ENCODE measurements around the gene MTX1.
"Not testable (repeated sequence)": the region's sequence is repeated elsewhere in the genome, so short reads cannot be mapped to it uniquely, and the experiment has no call there.

MTX1 gene

DNA sequence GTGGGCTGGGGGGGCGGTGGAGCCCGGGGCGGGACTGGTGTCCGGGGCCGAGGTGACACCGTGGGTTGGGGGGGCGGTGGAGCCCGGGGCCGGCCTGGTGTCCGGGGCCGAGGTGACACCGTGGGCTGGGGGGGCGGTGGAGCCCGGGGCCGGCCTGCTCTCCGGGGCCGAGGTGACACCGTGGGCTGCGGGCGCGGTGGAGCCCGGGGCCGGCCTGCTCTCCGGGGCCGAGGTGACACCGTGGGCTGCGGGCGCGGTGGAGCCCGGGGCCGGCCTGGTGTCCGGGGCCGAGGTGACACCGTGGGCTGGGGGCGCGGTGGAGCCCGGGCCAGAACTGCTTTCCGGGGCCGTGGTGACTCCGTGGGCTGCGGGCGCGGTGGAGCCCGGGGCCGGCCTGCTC lies 18.6 kb upstream of the MTX1 start:
- not testable (repeated sequence) for DNase-seq

DNA sequence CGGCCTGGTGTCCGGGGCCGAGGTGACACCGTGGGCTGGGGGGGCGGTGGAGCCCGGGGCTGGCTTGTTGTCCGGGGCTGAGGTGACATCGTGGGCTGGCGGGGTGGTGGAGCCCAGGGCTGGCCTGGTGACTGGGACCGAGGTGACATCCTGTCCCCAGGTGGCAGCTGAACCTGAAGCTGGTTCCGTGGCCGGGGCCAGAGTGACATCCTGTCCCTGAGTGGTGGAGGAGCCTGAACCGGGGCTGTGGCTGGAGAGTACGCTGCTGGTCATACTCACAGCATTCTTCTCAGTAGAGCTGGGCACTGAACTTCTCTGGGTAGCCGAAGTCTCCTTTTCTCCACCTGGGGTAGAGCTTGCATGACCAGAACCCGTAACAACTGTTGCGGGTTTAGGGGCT lies 16.6 kb upstream of the MTX1 start:
- no peak for DNase-seq

DNA sequence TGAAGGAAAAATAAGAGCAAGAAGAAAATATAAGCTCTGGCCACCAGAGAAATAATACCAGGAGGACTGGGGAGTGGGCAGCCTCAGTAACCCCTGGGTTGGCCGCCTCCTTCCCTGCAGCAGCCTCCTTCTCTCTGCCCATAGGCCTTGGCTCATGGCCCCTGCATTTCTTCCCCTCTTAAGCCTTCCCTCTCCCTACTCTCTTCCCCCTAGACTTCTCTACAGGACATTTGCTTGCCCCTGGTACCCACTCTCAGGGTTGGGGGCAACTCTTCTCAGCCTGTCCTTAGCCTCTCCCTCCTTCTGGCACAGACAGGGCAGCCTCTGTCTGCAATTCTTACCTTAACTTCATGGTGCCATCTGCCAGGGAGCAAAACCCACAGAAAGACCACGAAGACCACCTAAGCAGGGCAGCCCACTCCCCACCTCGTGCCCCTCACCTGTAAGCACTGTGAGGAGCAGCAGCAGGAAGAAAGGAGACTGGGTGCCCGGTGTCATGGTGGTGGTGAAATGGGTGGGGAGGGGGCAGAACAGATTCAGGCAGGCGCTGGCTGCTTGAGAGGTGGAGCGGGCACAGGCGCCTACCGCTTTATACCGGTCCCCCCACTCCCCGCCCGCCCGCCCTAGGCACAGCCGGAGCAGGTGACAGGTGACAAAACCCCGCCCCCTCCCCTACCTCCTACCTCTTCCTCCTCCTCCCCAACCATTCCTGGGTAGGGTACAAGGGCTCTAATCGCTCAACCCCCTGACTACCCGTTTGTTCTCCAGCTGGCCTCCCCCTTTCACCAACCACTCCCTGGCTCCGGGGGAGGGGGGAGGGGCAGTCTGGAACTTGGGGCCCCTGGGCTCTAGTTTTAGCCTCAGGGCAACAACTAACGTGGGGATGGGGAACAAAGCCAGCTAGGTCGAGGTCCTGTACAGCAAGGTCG lies 15.9 kb upstream of the MTX1 start:
- peak; percentile 15 for DNase-seq

DNA sequence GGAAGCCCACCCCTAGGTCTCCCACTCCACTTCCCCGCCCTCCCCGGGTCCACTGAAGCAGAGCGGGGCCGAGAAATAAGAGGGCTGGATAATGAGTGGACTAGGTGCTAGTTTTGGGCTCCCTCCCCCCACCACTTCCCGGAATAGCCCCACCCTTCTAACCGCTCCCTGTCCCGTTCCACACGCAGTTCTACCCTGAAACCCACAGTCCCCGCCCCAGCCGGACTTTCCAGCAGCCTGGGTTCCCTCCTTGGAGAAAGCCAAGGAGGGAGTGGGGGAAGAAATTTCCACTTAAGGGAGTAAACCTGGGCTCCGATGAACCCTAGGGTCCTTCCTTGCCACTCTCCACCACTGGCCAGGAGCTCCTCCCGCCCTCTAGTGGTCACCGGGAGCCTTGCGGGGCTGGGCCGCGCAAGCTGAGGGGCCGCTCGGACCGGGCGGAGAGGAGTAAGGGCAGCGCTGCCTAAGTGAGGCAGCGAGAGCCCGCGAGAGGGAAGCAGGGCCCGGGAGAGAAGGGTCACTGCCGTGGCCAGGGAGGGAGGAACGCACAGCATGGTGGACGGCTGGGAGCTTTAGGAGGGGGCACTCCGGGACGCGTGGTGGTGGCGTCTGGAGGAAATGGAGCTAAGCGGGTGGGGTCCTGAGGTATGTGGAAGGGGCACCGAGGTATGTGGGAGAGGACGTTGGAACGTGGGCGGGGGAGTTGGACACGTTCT lies 15.1 kb upstream of the MTX1 start:
- DNase-seq, result peak; percentile 88

DNA sequence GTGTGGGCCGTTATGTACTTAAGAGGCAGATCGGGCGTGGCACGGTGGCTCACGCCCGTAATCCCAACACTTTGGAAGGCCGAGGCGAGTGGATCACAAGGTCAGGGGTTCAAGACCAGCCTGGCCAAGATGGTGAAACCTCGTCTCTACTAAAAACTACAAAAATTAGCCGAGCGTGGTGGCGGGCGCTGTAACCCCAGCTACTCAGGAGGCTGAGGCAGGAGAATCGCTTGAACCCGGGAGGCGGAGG lies 14.6 kb upstream of the MTX1 start:
- not testable (repeated sequence) for DNase-seq

DNA sequence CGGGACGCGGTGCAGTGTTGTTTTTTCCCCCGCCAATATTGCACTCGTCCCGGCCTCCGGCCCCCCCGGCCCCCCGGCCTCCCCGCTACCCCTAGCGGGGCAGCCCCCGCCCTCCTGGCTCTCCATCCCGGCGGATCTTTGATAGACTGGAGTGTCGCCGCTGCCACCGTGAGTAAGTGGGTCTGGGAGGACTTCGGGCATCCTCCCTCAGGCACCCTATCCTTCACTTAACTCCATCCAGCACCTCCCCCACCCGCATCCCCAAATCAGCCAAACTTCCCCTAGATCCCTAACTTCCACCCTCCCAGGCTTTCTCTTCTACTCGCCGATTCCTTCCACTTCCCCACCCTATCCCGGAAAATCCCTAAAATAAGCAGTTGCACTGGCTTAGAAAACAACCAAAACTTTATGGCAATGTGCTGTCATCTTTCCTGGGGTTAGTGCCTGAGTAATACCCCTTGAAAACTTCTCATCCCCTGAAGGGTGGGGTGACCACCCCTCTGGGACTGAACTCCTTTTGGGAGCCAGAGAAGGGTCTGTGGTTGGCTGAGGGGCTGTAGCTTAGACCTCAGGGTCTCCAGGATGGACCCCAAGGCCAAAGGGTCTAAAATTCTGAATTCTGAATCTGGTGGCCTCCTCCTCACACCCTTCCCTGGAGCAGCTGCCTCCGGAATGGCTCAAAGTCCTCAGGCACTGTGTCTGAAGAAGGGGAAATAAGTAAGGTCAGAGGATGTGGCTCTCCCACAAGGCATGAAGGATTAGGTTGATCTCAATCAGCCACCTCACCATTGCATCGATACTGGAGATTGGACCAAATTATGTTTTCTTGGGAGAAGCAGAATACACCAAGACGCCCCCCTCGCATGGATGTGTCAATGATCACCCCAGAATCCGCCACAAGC lies 13.0 kb upstream of the MTX1 start:
- no peak for DNase-seq

DNA sequence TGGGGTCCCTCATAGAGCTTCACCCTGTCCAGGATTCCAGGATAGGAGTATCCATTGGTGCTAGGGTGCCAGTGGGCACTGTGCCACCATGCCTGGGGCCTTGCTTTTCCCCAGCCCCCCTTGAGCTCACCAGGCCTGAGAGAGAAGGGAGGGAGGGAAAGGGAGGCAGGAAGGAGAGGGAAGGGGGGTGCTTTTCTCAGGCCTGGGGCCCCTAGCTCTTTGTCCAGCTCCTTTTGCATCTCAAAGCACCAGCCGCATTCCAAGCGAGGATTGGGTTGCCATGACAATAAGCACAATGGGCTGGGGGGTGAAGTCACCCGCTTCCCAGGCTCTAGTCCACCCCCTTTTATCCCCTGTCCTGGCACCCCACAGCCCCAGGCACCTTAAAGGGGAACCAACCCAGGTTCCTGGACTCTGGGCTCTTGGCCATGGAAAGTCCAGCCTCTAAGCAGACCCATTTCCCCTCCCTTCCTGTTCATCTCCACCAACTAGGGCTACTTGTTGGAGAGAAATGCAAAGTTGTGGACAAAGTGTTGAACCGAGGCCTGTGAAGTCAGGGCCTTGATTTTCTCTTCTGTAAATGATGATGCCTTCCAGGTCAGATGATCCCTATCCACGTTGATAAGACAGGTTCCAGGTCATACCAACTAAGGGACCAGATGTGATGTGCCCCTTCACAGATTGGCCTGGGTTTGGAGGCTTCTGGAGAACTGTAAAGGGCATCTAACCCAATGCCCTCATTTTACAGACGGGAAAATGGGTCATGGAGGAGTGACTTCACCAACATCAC lies 12.2 kb upstream of the MTX1 start:
- DNase-seq, result no peak

DNA sequence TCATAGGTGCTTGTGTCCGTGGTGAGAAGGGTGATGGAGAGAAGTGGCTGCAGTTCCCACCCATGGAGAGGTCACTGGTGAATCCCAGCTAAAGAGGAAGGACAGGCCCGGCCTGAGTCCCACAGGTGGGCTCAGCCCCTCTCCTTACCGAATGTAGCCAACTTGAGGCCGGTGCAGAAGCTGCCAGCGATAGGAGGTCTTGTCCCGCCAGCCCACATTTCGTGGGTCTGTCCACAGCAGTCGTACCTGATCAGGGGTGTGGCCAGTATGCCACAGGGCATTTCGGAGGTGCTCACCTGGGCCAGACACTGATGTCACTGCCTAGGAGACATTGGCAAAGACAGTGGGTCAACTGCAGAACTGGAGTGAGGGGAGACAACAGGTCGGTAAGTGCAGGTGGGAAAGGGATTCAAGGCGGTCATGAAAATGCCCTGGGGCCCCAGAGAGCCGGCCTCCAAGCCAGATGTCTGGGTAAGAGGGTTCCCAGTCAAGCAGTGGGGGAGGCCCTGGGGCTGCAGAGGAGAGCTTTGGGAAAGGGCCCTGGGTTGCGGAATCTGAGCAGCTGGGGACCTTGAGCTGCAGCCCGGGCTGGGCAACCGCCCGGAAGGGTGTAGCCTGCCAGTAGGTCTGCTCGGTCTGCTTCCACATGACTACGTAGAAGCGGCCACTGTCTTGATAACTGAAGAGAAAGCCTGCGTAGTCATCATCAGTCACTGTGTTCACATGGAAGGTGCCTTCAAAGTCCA lies 11.4 kb upstream of the MTX1 start:
- no peak for DNase-seq

DNA sequence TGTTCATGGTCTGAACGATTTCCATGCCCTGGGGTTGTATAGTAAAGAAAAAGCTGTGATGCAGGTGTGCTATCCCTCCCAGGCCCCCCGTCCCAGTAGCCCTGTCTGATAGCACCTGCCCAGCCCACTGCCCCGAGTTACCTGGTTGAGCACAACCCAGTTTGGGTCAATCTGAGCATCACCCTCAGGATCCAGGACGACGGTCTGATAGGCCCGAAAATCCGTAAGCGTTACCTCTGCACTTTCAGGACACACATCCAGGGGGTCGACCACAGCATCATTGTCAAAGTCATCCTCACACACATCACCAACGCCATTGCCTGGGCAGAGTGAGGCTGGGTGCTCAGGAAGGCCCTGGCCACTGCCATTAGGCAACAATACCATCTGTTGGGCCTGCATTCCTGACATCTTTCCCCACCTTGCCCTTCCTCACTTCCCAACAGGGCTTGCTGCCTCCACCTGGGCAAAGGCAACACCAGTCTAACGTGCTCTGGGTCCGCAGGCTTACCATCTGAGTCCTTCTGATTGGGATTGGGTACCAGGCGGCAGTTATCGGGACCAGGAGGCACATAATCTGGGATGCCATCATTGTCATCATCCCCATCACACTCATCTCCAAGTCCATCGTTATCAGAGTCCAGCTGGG lies 10.5 kb upstream of the MTX1 start:
- no peak for DNase-seq

DNA sequence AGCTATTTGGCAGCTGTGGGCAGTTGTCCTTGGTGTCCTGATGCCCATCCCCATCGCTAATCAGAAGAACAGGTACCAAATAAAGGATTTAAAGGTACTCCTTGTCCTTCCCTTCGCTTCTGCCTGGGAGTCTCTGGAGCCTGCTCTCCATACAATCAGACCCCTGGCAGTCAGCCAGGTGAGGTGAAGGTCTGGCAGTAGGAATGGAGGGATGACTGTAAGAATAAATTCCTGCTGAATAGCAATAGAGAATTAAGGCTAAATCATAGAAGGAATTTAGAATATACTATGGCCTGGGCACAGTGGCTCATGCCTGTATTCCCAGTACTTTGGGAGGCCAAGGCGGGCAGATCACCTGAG lies 10.0 kb upstream of the MTX1 start:
- DNase-seq, result no peak

DNA sequence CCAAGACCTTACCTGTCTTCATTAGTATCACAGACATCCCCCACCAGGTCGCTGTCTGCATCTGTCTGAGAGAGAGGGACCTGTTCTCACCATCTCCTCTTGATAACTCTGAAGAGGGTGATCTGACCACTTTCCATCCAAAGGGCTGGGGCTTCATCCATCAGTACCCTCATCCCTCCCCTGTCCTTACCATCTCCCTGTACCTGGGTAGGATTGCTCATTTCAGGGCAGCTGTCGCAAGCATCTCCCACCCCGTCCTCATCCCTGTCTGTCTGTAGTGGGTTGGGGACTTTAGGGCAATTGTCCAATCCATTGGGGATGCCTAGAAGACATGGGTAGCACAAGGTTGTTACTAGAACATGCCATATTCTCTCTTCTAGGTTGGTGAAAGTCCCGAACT lies 8.7 kb upstream of the MTX1 start:
- DNase-seq, result no peak

DNA sequence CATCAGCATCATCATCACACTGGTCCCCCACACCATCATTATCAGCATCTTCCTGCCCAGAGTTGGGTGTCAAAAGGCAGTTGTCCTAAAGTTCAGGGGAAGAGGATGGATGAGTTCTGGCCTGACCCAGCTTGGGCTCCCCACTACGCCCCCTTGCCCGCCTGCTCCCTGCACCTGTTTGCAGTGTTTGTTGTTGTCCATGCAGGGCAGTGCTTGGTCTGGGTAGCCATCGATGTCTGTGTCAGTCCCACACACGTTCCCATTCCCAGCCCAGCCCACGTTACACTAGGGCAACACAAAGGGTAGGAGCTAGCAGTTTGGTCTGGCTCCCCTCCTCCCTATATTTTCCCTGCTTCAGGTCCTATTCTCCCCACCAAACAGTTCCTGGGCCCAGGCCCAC lies 7.6 kb upstream of the MTX1 start:
- DNase-seq, result no peak

DNA sequence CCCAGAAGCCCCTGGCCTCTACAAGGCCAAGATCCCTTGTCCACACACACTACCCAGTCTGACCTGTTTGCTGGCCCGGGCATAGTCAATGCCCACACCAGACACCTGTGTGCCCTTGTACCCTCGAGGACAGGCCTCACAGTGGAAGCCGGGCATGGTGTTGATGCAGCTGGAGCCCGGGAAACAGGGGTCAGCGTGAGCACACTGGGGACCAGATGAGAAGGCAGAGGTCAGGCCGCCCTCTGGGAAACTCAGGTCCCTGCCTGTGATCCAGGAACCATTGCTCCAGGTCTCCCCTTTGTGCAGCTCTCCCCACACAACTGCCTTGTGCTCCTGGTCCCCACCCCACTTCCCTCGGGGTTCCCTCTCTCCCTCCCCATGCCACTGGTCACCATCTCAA lies 6.3 kb upstream of the MTX1 start:
- DNase-seq, result no peak

DNA sequence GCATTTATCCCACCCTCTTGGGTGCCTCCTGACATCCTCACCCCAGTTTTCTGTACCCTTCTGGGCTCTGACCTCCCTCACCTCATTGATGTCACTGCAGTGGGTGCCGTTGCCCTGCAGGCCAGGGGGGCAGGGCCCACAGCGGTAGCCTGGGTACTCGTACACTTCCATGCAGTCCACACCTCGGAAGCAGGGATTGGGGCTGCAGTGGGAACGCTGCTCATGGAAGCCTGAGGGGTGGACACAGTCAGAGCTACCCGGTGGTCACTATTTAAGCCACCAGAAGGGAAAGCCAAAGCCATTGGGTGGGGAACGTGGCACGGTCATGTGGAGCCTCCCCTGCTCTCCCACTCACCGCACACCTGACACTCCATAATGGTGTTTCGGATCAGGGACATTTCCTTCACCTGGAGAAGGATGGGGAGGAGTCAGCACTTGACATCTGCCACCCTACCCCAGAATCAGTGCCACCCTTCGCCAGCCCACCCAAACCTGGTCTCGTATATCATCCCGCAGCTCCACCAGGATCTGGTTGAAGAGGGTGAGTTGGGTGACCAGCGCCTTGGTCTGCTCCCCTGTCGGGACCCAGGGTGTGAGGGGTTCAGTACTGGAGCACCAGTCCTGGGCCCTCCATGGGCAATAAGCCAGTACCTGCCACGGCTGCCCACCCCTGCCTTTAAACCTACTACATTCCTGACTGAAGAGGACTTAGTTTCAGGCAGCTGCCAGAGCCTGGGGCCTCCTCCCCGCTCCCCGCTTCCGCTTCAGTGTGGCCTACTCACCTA lies 5.6 kb upstream of the MTX1 start:
- DNase-seq, result no peak

DNA sequence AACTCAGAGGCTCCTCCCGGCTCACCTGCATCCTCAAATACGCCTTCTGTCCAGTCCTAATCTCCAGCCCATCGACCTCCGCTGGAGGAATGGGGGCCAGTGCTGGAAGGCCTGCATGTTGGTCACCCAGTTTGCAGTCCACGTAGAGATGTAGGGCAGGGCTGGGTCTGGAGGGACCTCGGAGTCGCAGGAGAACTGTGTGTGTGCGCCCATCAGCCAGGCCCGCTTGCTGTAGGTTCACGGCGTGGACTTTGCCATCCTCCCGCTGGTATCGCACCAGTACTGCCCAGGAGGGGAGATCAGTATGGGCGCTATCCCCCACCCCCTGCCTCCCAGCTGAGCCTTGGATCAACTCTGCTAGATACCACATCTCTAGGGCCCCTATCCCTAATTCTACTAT lies 3.5 kb upstream of the MTX1 start:
- DNase-seq, result no peak

DNA sequence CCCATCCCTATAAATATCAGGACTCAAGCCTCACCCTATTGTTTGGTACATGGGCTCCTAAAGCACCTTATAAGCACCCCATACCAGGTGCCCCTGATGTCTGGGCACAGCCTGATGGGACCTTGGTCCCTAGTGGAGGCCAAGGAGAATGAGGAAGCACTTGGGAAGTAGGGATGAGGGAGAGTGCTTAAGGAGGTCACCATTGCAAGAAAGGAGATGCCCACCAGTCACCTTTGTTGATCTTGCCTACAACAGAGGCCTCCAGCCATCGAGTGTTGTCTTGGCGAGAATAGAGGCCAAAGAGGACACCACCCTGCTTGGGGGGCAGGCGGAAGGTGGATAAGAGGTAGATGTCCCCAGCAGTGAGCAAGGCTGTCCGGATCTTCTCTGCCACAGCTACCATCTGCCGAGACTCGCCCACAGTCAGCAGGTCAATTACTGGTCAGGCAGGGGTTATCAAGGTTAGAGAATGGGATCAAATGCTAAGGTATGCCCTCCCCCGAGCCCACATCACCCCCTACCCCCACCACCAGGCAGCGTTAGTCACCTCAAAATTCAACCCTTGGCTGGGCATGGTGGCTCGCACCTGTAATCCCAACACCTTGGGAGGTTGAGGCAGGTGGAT lies 2.4 kb upstream of the MTX1 start:
- DNase-seq, result no peak

DNA sequence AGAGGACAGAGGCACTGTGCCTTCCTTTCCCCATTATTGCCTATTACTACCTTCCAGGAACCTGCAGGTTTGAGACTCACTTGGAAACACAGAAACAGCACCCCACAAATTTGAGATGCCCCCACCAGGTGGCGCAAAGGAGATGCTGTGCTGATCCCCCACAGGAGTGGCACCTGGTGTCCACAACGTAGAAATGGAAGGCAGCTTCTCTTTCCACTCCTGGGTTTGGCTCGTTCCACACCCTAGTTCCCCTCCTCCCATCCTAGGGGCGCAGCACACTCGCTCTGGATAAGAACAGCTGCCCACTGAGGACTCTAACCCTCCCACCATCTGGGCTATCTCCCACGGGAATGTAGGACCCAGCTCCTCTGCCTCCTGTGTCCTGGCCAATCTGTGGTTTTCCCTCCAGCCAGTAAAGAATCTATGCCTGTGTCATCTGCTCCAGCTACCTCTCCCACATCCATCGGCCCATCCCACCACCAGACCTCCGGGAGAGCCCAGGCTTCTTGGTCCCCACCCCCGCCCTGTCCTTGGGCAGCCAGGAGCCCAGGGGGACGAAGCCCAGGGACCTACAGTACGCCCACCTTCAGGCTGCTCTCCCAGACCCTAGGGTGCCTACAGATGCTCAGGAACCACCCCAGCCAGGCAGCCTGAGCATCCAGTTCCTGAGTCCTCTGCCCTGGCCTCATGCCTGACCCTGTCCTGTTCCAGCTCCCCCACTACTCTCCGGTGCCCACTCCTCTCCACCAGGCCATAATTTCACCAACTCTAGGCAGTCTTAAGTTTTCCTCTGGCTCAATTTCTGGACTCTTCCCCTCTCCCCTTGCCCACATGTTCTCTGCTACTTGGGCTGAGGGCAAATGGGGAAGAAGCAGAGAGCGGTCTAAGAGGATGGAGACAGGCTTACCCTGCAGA lies 1.3 kb upstream of the MTX1 start:
- DNase-seq, result peak; percentile 83

DNA sequence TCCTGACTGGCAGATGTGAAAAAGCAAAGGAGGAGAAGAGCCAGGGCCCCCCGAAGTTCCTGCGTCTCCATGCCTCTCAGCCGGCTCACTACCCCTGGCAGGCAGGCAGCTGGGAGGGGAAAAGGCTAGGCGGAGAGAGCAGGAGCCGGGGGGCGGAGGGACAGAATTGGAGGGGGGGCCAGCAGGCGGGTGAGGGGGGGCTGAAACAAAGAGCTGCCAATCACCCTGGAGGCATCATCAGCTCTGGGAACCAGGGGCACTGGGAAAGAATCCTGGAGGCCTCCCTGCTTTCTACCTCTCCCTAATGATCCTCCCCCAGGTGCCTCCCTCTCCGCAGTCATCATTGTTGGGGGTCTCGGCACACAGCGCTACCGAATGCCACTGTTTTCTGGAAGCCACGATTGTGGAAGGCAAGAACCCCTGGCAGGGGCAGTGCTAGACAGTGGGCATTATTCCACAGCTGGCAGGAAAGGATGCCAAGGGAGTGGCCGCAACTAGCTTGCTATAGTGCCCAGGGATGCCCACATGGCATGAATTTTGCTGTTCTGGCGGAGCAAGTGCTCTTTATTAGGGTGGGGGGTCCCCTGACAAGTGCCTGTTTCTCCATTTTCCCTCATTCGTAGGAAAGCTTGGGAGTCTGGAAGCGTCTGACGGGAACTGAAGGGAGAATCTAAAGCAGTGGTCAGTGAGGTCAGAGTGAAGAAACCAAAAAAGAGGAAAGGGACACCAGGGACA lies 522 bp upstream of the MTX1 start, which contains the start of gene THBS3:
TSS of gene THBS3 (minus strand) at position 92 of the 735 bp plus-strand sequence. CDS start at position 71, 21 bp downstream.
- peak; percentile 56 for DNase-seq

Measured in NCI-H1092 (cell line).